HCT116 (cell line): ENCODE data around the gene HIVEP3. TPM values are rescaled to one million over a fixed set of nuclear protein-coding genes. Genes with fewer than 3 reads are reported as not detected.

Experiments
- ATAC-seq: fragments of 200-7000 bp; cut with Tn5 transposase; 2 replicates; pipeline ENCODE4 v1.9.1; 2020; ENCODE audit warnings: mild to moderate bottlenecking, moderate library complexity
- BruUV-seq: library from RNA; stranded (reverse); fragments of 400-500 nt; replicated peaks from 2 replicates; lab custom pipeline; 2021; lab: Mats Ljungman, UMichigan
- CTCF ChIA-PET: fragments of 300-600 bp; sonication (Branson Sonifier 250); formaldehyde crosslinking; loops from one replicate; lab custom pipeline; 2021; ENCODE audit warnings: antibody characterized with exemption; lab: Charles Lee
- POLR2A ChIA-PET: fragments of 300-600, 350-600 bp; sonication (Branson Sonifier 250); formaldehyde crosslinking; loops from one replicate; lab custom pipeline; 2021; ENCODE audit warnings: antibody characterized with exemption; lab: Charles Lee
- RAD21 ChIA-PET, 2 experiments: fragments of 300-600 bp; sonication (Branson Sonifier 250); formaldehyde crosslinking; loops; one replicate each; lab custom pipeline; 2023; ENCODE audit warnings: low total read pairs in 2 of 2; ENCODE audit not compliant: uncharacterized antibody in 2 of 2, unreplicated experiment in 2 of 2, low non-redundant PET in 1 of 2; lab: Charles Lee
- DNase-seq: peaks from one replicate; pipeline ENCODE4 v3.0.0-alpha.2; 2010; ENCODE audit warnings: low read depth, low spot score
- H2AFZ ChIP-seq: fragments of 200-600 bp; shearing (Covaris generic), sonication (generic); 2 replicates; pipeline ENCODE4 v1.6.1; 2017; ENCODE audit warnings: low read depth, mixed run types, mixed read lengths, antibody characterized with exemption, low read length; ENCODE audit not compliant: poor library complexity, severe bottlenecking
- H3K27ac ChIP-seq: 2 replicates; pipeline ENCODE4 v1.5.1; 2012; ENCODE audit warnings: low read depth, low read length
- H3K27me3 ChIP-seq: fragments of 200-600 bp; sonication (generic); 2 replicates; pipeline ENCODE4 v1.6.1; 2016; ENCODE audit warnings: mixed run types, low read length, mixed read lengths; ENCODE audit not compliant: insufficient read depth
- H3K36me3 ChIP-seq, 2 experiments: fragments of 200-500 bp in 1 of 2; fragments of 200-600 bp in 1 of 2; sonication (Bioruptor generic) in 1 of 2; sonication (generic) in 1 of 2; 2 replicates each; pipeline versions ENCODE4 v1.5.1 to v1.6.1; 2014 to 2016; ENCODE audit warnings: low read length in 2 of 2, inconsistent platforms in 1 of 2, mixed read lengths in 1 of 2, mixed run types in 1 of 2; ENCODE audit not compliant: insufficient read depth in 2 of 2, control insufficient read depth in 1 of 2
- H3K4me1 ChIP-seq, 2 experiments: fragments of 200-600 bp in 1 of 2; sonication (generic) in 1 of 2; 2 replicates each; pipeline versions ENCODE4 v1.5.1 to v1.6.1; 2012 to 2017; ENCODE audit warnings: low read length in 2 of 2, inconsistent platforms in 1 of 2, mild to moderate bottlenecking in 1 of 2, mixed read lengths in 1 of 2, mixed run types in 1 of 2, moderate library complexity in 1 of 2; ENCODE audit not compliant: insufficient read depth in 2 of 2, control insufficient read depth in 1 of 2
- H3K4me2 ChIP-seq: fragments of 200-600 bp; sonication (generic); 2 replicates; pipeline ENCODE4 v1.6.1; 2017; ENCODE audit warnings: mixed run types, low read length, mixed read lengths
- H3K4me3 ChIP-seq, 2 experiments: fragments of 200-600 bp in 1 of 2; sonication (generic) in 1 of 2; replicated peaks in 1 of 2; 2 replicates each; pipeline ENCODE4 v1.5.1; 2011 to 2016; ENCODE audit warnings: low read length in 2 of 2, control low read depth in 1 of 2, low read depth in 1 of 2, mild to moderate bottlenecking in 1 of 2, mixed read lengths in 1 of 2, mixed run types in 1 of 2
- H3K79me2 ChIP-seq: fragments of 200-600 bp; sonication (generic); 2 replicates; pipeline ENCODE4 v1.6.1; 2017; ENCODE audit warnings: mild to moderate bottlenecking, mixed run types, low read length, moderate library complexity, mixed read lengths; ENCODE audit not compliant: insufficient read depth
- H3K9ac ChIP-seq: fragments of 200-600 bp; sonication (generic); 2 replicates; pipeline ENCODE4 v1.6.1; 2016; ENCODE audit warnings: low read length, mixed read lengths
- H3K9me2 ChIP-seq: fragments of 200-600 bp; sonication (generic), shearing (Covaris generic); 2 replicates; pipeline ENCODE4 v1.6.1; 2017; ENCODE audit warnings: mixed run types, mild to moderate bottlenecking, moderate library complexity; ENCODE audit not compliant: insufficient read depth
- H3K9me3 ChIP-seq, 2 experiments: fragments of 200-500 bp in 1 of 2; fragments of 200-600 bp in 1 of 2; sonication (Bioruptor generic) in 1 of 2; sonication (generic) in 1 of 2; 2 replicates each; pipeline ENCODE4 v1.6.1; 2014 to 2017; ENCODE audit warnings: low read length in 2 of 2, mixed read lengths in 2 of 2, inconsistent platforms in 1 of 2, low read depth in 1 of 2, mild to moderate bottlenecking in 1 of 2, mixed run types in 1 of 2, moderate library complexity in 1 of 2; ENCODE audit not compliant: control insufficient read depth in 1 of 2, insufficient read depth in 1 of 2
- H4K20me1 ChIP-seq: fragments of 200-600 bp; sonication (generic), shearing (Covaris generic); 2 replicates; pipeline ENCODE4 v1.6.1; 2017; ENCODE audit warnings: mixed run types, mild to moderate bottlenecking, moderate library complexity; ENCODE audit not compliant: insufficient read depth
- CEBPB ChIP-seq: IDR thresholded peaks from 2 replicates; pipeline ENCODE4 v1.6.1; 2012; ENCODE audit warnings: low read depth
- EGR1 ChIP-seq: IDR thresholded peaks from 2 replicates; pipeline ENCODE4 v1.6.1; 2012; ENCODE audit warnings: low read depth
- EZH2 ChIP-seq: fragments of 200-600 bp; sonication (generic); IDR thresholded peaks from 2 replicates; pipeline ENCODE4 v1.6.1; 2017; ENCODE audit warnings: antibody characterized with exemption, mixed run types
- EZH2phosphoT487 ChIP-seq: fragments of 200-600 bp; IDR thresholded peaks from 2 replicates; pipeline ENCODE4 v1.6.1; 2018; ENCODE audit warnings: antibody characterized with exemption, borderline replicate concordance
- POLR2AphosphoS5 ChIP-seq: IDR thresholded peaks from 2 replicates; pipeline ENCODE4 v1.6.1; 2011; ENCODE audit warnings: mild to moderate bottlenecking, low read depth, low read length, moderate library complexity
- TCF7L2 ChIP-seq: IDR thresholded peaks from 2 replicates; pipeline ENCODE4 v1.7.0; 2011; ENCODE audit warnings: borderline replicate concordance, inconsistent platforms; ENCODE audit not compliant: insufficient read depth, insufficient read length; ENCODE audit errors: extremely low read depth
- YY1 ChIP-seq: IDR thresholded peaks from 2 replicates; pipeline ENCODE4 v1.6.1; 2011; ENCODE audit warnings: low read length, low read depth, moderate library complexity, mild to moderate bottlenecking; ENCODE audit not compliant: insufficient replicate concordance; ENCODE audit errors: extremely low read depth
- ZBTB33 ChIP-seq: IDR thresholded peaks from 2 replicates; pipeline ENCODE4 v1.6.1; 2011; ENCODE audit warnings: mild to moderate bottlenecking, low read length, moderate library complexity; ENCODE audit not compliant: insufficient replicate concordance; ENCODE audit errors: extremely low read depth
- intact Hi-C: fragments of 100-400 bp; cut with micrococcal nuclease; formaldehyde crosslinking; loops from 2 replicates; pipeline ENCODE4 v1.10.0; 2022
- total RNA-seq: library from RNA; stranded (reverse); gene quantifications from one replicate; pipeline ENCODE4 v1.2.1, GENCODE V29; 2021; ENCODE audit not compliant: unreplicated experiment

Gene HIVEP3
- total RNA-seq, 1 experiment from 2014 or later = 7.1 TPM

GRCh38 chr1:41535276-41535675, 383.4 kb downstream of the HIVEP3 start:
- H3K36me3 ChIP-seq = no peaks in the 10 kb centered on the region
- no peak overlapping the region for H3K4me3 ChIP-seq
- no TSS peak for BruUV-seq
- H3K9me2 ChIP-seq = no peaks in the 10 kb centered on the region
- ChIA-PET RAD21 (no interaction called here), CTCF (no interaction called here), POLR2A (no interaction called here)
- intact Hi-C loops = no loop called here
- no peaks in the 10 kb centered on the region for H4K20me1 ChIP-seq
- TF ChIP-seq TCF7L2 (no peak), EGR1 (no peak), POLR2AphosphoS5 (no peak), ZBTB33 (no peak), CEBPB (no peak), EZH2phosphoT487 (no peak), YY1 (no peak), EZH2 (no peak)
- ATAC-seq = no peak
- no peaks in the 10 kb centered on the region; a peak in 1 of 4 replicates for H3K4me1 ChIP-seq
- DNase-seq = no peak
- H3K27ac ChIP-seq = no peak overlapping the region
- no peak overlapping the region for H3K9ac ChIP-seq
- no peaks in the 10 kb centered on the region for H3K27me3 ChIP-seq
- H3K9me3 ChIP-seq = no peaks in the 10 kb centered on the region
- no peaks in the 10 kb centered on the region for H3K79me2 ChIP-seq
- no peak overlapping the region for H2AFZ ChIP-seq
- H3K4me2 ChIP-seq = no peak overlapping the region
